ENCODE data around the gene FCRLB.

DNA sequence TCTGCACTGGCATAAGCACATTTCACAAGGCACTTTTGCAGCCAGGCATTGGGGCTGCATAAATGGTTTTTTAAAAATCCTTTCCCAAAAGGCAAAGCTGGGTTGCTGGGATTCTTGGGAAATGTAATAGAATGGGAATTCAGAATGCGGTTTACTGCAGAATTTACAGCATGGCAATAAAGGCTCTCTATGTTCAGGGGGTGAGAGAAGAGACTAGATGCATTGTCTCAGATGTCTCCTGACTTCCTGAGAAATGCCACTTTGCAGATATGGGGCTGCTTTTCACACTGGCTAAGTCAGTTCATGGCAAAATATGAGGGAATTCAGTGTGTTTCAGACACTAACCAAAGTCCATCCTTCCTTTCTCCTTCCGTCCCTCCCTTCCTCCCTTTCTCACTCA is 44.9 kb upstream of the FCRLB start:
- no peak for TF ChIP-seq POLR2A (IDR thresholded peaks at IDR 0.05)
- TF ChIP-seq, protein P1, sequence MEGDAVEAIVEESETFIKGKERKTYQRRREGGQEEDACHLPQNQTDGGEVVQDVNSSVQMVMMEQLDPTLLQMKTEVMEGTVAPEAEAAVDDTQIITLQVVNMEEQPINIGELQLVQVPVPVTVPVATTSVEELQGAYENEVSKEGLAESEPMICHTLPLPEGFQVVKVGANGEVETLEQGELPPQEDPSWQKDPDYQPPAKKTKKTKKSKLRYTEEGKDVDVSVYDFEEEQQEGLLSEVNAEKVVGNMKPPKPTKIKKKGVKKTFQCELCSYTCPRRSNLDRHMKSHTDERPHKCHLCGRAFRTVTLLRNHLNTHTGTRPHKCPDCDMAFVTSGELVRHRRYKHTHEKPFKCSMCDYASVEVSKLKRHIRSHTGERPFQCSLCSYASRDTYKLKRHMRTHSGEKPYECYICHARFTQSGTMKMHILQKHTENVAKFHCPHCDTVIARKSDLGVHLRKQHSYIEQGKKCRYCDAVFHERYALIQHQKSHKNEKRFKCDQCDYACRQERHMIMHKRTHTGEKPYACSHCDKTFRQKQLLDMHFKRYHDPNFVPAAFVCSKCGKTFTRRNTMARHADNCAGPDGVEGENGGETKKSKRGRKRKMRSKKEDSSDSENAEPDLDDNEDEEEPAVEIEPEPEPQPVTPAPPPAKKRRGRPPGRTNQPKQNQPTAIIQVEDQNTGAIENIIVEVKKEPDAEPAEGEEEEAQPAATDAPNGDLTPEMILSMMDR (IDR thresholded peaks at IDR 0.05): no peak
